ENCODE results near the gene ZNF41.

- TF ChIP-seq, protein P1, sequence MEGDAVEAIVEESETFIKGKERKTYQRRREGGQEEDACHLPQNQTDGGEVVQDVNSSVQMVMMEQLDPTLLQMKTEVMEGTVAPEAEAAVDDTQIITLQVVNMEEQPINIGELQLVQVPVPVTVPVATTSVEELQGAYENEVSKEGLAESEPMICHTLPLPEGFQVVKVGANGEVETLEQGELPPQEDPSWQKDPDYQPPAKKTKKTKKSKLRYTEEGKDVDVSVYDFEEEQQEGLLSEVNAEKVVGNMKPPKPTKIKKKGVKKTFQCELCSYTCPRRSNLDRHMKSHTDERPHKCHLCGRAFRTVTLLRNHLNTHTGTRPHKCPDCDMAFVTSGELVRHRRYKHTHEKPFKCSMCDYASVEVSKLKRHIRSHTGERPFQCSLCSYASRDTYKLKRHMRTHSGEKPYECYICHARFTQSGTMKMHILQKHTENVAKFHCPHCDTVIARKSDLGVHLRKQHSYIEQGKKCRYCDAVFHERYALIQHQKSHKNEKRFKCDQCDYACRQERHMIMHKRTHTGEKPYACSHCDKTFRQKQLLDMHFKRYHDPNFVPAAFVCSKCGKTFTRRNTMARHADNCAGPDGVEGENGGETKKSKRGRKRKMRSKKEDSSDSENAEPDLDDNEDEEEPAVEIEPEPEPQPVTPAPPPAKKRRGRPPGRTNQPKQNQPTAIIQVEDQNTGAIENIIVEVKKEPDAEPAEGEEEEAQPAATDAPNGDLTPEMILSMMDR (IDR thresholded peaks at IDR 0.05) = no peak
- no peak for TF ChIP-seq POLR2A (IDR thresholded peaks at IDR 0.05)
These were observed 16.3 kb upstream of the ZNF41 start for GRCh38 chrX:47499293-47499692.
